GM06990 (cell line): ENCODE results near the gene ALDH5A1.

ENCODE experiments used
- DNase-seq: peaks from one replicate; pipeline ENCODE4 v3.0.0-alpha.2; 2011; ENCODE audit not compliant: insufficient read length; ENCODE audit errors: extremely low read depth
- H3K27me3 ChIP-seq: replicated peaks from 2 replicates; pipeline ENCODE4 v1.6.0; 2011; ENCODE audit warnings: low read length; ENCODE audit not compliant: control insufficient read depth, insufficient read depth
- H3K36me3 ChIP-seq: 2 replicates; pipeline ENCODE4 v1.5.1; 2011; ENCODE audit warnings: low read length; ENCODE audit not compliant: control insufficient read depth, insufficient read depth
- H3K4me3 ChIP-seq: replicated peaks from 2 replicates; pipeline ENCODE4 v1.5.1; 2011; ENCODE audit warnings: low read depth, mild to moderate bottlenecking, control low read depth, low read length
- CTCF ChIP-seq: IDR thresholded peaks from 2 replicates; pipeline ENCODE4 v1.5.1; 2011; ENCODE audit warnings: low read length, control low read depth, mild to moderate bottlenecking, inconsistent platforms; ENCODE audit not compliant: insufficient read depth, poor library complexity, severe bottlenecking

ALDH5A1 gene

GRCh38 chr6:24497254-24497970 lies 2.6 kb downstream of the ALDH5A1 start:
- Histone ChIP-seq H3K36me3 (no peaks in the 10 kb centered on the region), H3K27me3 (no peaks in the 10 kb centered on the region), H3K4me3 (no peak overlapping the region)
- no peak for DNase-seq
- TF ChIP-seq CTCF = no peak

- no peak overlapping the region for H3K4me3 ChIP-seq
- no peak for DNase-seq
These were observed 5.9 kb downstream of the ALDH5A1 start for GRCh38 chr6:24500683-24501082.

GRCh38 chr6:24501374-24501773 lies 6.6 kb downstream of the ALDH5A1 start:
- H3K4me3 ChIP-seq = no peak overlapping the region
- no peak for DNase-seq
- peaks cover 1% of the 10 kb centered on the region; the same call in 1 of the 2 replicates for H3K36me3 ChIP-seq
- no peak for TF ChIP-seq CTCF
- no peaks in the 10 kb centered on the region for H3K27me3 ChIP-seq

More at GRCh38 chr6:24500683-24501082, 5.9 kb downstream of the ALDH5A1 start:
- Histone ChIP-seq H3K27me3 (no peaks in the 10 kb centered on the region), H3K36me3 (0 out of 2 replicates have a peak, but pooled peaks cover 1% of the 10 kb centered on the region)
- TF ChIP-seq CTCF = no peak

GRCh38 chr6:24501914-24502313 lies 7.1 kb downstream of the ALDH5A1 start:
- H3K4me3 ChIP-seq = no peak overlapping the region
- TF ChIP-seq CTCF = no peak
- no peak for DNase-seq
- no peaks in the 10 kb centered on the region for H3K27me3 ChIP-seq
- peaks cover 1% of the 10 kb centered on the region; the same call in 1 of the 2 replicates for H3K36me3 ChIP-seq

GRCh38 chr6:24504287-24504648 lies 9.5 kb downstream of the ALDH5A1 start:
- Histone ChIP-seq H3K4me3 (no peak overlapping the region), H3K27me3 (no peaks in the 10 kb centered on the region), H3K36me3 (peaks cover 1% of the 10 kb centered on the region; the same call in 1 of the 2 replicates)
- no peak for TF ChIP-seq CTCF
- DNase-seq = no peak
